ENCODE data around the gene SSC5D. TPM values are rescaled to one million over a fixed set of nuclear protein-coding genes. Genes with fewer than 3 reads are reported as not detected.

The SSC5D gene
- total RNA-seq, 1 donor from 2014 or later, result 46.8 TPM

GRCh38 chr19:55467236-55468053 is 20.8 kb upstream of the SSC5D start:
- Histone ChIP-seq H3K4me3 (ENCODE audit: insufficient read depth, low read depth, low read length) (no peak overlapping the region), H3K36me3 (ENCODE audit: insufficient read depth, low read length) (no peaks in the 10 kb centered on the region), H3K4me1 (ENCODE audit: insufficient read depth, low read length) (peaks cover 3% of the 10 kb centered on the region), H4K20me1 (ENCODE audit: insufficient read depth, low read length) (no peaks in the 10 kb centered on the region), H3K9ac (ENCODE audit: low read length) (no peak overlapping the region), H3K27ac (ENCODE audit: low read depth, low read length) (no peak overlapping the region), H2AFZ (ENCODE audit: low read depth, low read length) (peak overlapping the region; percentile 43), H3K4me2 (ENCODE audit: low read length) (peak overlapping the region; percentile 70), H3K27me3 (ENCODE audit: insufficient read depth, low read length) (peaks cover 2% of the 10 kb centered on the region), H3K79me2 (ENCODE audit: insufficient read depth, low read length) (no peaks in the 10 kb centered on the region), H3K9me3 (ENCODE audit: insufficient read depth, low read depth, low read length) (no peaks in the 10 kb centered on the region)
- peaks cover 4% of the 10 kb centered on the region for H3K27me3 Mint-ChIP-seq (ENCODE audit: low read depth, unreplicated experiment)
- H3K27ac Mint-ChIP-seq (ENCODE audit: unreplicated experiment), result no peak overlapping the region
- TF ChIP-seq EZH2 (IDR thresholded peaks at IDR 0.05; ENCODE audit: insufficient read depth, low read length) (no peak), CTCF (IDR thresholded peaks at IDR 0.05; ENCODE audit: insufficient read depth, low read depth, low read length) (peak; percentile 75)
- FAIRE-seq (no peak), DNase-seq (ENCODE audit: low read depth) (no peak)
- no peaks in the 10 kb centered on the region for H3K9me3 Mint-ChIP-seq (ENCODE audit: unreplicated experiment)
- H3K36me3 Mint-ChIP-seq (ENCODE audit: low read depth, unreplicated experiment), result no peaks in the 10 kb centered on the region
- peaks cover 5% of the 10 kb centered on the region for H3K4me1 Mint-ChIP-seq (ENCODE audit: low read depth, unreplicated experiment)
- peak overlapping the region; percentile 66 for H3K4me3 Mint-ChIP-seq (ENCODE audit: unreplicated experiment)

DNA sequence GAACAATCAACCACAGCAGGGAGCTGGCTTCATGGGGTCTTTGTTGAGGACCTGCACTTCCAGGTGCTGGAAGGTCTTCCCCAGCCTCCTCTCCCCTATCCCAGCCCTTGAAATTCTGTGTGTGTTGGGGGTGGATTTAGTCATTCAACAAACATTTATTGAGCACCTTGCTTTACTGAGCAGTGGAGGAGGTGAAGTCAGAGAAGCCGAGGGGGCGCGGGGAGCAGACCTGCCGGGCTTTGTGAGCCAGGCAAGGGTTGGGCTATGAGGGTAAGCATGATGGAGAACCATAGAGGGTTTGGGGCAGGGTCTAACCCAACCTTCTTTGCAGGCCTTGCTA is 20.2 kb upstream of the SSC5D start:
- Histone ChIP-seq H2AFZ (ENCODE audit: low read depth, low read length) (peak overlapping the region; percentile 43), H3K27ac (ENCODE audit: low read depth, low read length) (no peak overlapping the region), H3K9me3 (ENCODE audit: insufficient read depth, low read depth, low read length) (no peaks in the 10 kb centered on the region), H3K79me2 (ENCODE audit: insufficient read depth, low read length) (no peaks in the 10 kb centered on the region), H3K36me3 (ENCODE audit: insufficient read depth, low read length) (no peaks in the 10 kb centered on the region), H3K4me1 (ENCODE audit: insufficient read depth, low read length) (peaks cover 9% of the 10 kb centered on the region), H3K9ac (ENCODE audit: low read length) (no peak overlapping the region), H3K4me3 (ENCODE audit: insufficient read depth, low read depth, low read length) (no peak overlapping the region), H3K4me2 (ENCODE audit: low read length) (peak overlapping the region; percentile 70), H3K27me3 (ENCODE audit: insufficient read depth, low read length) (peaks cover 2% of the 10 kb centered on the region), H4K20me1 (ENCODE audit: insufficient read depth, low read length) (no peaks in the 10 kb centered on the region)
- DNase-seq (ENCODE audit: low read depth), result no peak
- Mint-ChIP-seq H3K36me3 (ENCODE audit: low read depth, unreplicated experiment) (no peaks in the 10 kb centered on the region), H3K9me3 (ENCODE audit: unreplicated experiment) (no peaks in the 10 kb centered on the region), H3K4me1 (ENCODE audit: low read depth, unreplicated experiment) (peaks cover 5% of the 10 kb centered on the region), H3K4me3 (ENCODE audit: unreplicated experiment) (peak overlapping the region; percentile 66), H3K27ac (ENCODE audit: unreplicated experiment) (no peak overlapping the region), H3K27me3 (ENCODE audit: low read depth, unreplicated experiment) (peaks cover 4% of the 10 kb centered on the region)
- TF ChIP-seq EZH2 (IDR thresholded peaks at IDR 0.05; ENCODE audit: insufficient read depth, low read length) (no peak), CTCF (IDR thresholded peaks at IDR 0.05; ENCODE audit: insufficient read depth, low read depth, low read length) (peak; percentile 1)
- no peak for FAIRE-seq

- no peak for TF ChIP-seq EZH2 (IDR thresholded peaks at IDR 0.05; ENCODE audit: insufficient read depth, low read length)
- no peak for TF ChIP-seq CTCF (IDR thresholded peaks at IDR 0.05; ENCODE audit: insufficient read depth, low read depth, low read length)
- Histone ChIP-seq H3K36me3 (ENCODE audit: insufficient read depth, low read length) (no peaks in the 10 kb centered on the region), H3K4me3 (ENCODE audit: insufficient read depth, low read depth, low read length) (no peak overlapping the region), H3K27ac (ENCODE audit: low read depth, low read length) (no peak overlapping the region), H3K4me1 (ENCODE audit: insufficient read depth, low read length) (peaks cover 33% of the 10 kb centered on the region), H3K27me3 (ENCODE audit: insufficient read depth, low read length) (no peaks in the 10 kb centered on the region), H3K4me2 (ENCODE audit: low read length) (no peak overlapping the region), H2AFZ (ENCODE audit: low read depth, low read length) (no peak overlapping the region), H3K79me2 (ENCODE audit: insufficient read depth, low read length) (no peaks in the 10 kb centered on the region), H3K9ac (ENCODE audit: low read length) (no peak overlapping the region), H3K9me3 (ENCODE audit: insufficient read depth, low read depth, low read length) (no peaks in the 10 kb centered on the region), H4K20me1 (ENCODE audit: insufficient read depth, low read length) (no peaks in the 10 kb centered on the region)
- Mint-ChIP-seq H3K4me3 (ENCODE audit: unreplicated experiment) (no peak overlapping the region), H3K27ac (ENCODE audit: unreplicated experiment) (peak overlapping the region; percentile 81), H3K36me3 (ENCODE audit: low read depth, unreplicated experiment) (no peaks in the 10 kb centered on the region), H3K27me3 (ENCODE audit: low read depth, unreplicated experiment) (no peaks in the 10 kb centered on the region), H3K4me1 (ENCODE audit: low read depth, unreplicated experiment) (peaks cover 3% of the 10 kb centered on the region), H3K9me3 (ENCODE audit: unreplicated experiment) (no peaks in the 10 kb centered on the region)
- DNase-seq (ENCODE audit: low read depth) (no peak), FAIRE-seq (no peak)
Measured at GRCh38 chr19:55471266-55471665, 17.0 kb upstream of the SSC5D start.
